ENCODE measurements around the gene SUPT3H. TPM values are rescaled to one million over a fixed set of nuclear protein-coding genes. Genes with fewer than 3 reads are reported as not detected.
A peak's percentile ranks its signal among the peaks of the same experiment; 100 is the strongest.

Gene SUPT3H
- total RNA-seq, 1 experiment from 2014 or later = 3.6 TPM

GRCh38 chr6:44943541-44943940, 434.2 kb downstream of the SUPT3H start:
- BruUV-seq (replicated peaks) = no TSS peak
- H3K9me2 ChIP-seq (replicated peaks; ENCODE audit: low read length) = no peaks in the 10 kb centered on the region
- no peaks in the 10 kb centered on the region for H3K27me3 ChIP-seq (ENCODE audit: low read length)
- no peaks in the 10 kb centered on the region for H3K4me1 ChIP-seq (ENCODE audit: insufficient read depth, low read length)
- no peak overlapping the region for H2AFZ ChIP-seq (ENCODE audit: low read length)
- POLR2A ChIA-PET (ENCODE audit: unreplicated experiment) = interaction anchor here (0.6 kb wide), 2 partner anchors 223 to 1314 kb away, joined by 4 read pairs; partner anchors contain the start of gene GTPBP2
- no peak overlapping the region for H3K9ac ChIP-seq (ENCODE audit: low read length)
- TF ChIP-seq EZH2 (IDR thresholded peaks at IDR 0.05; ENCODE audit: low read length, unreplicated experiment) (no peak), CTCF (conservative IDR thresholded peaks at IDR 0.05; ENCODE audit: low read depth, low read length) (no peak), EZH2phosphoT487 (IDR thresholded peaks at IDR 0.05; ENCODE audit: borderline replicate concordance, low read length) (no peak)
- H3F3A ChIP-seq (ENCODE audit: low read length, unreplicated experiment) = no peaks in the 10 kb centered on the region
- H3K36me3 ChIP-seq (ENCODE audit: low read depth, low read length) = peaks cover 6% of the 10 kb centered on the region
- CTCF ChIA-PET = no interaction called here
- H3K4me3 ChIP-seq (ENCODE audit: low read length) = no peak overlapping the region
- H3K4me2 ChIP-seq (ENCODE audit: low read length) = no peak overlapping the region
- H3K79me2 ChIP-seq (ENCODE audit: low read length) = no peaks in the 10 kb centered on the region
- H3K9me3 ChIP-seq (ENCODE audit: low read length) = no peaks in the 10 kb centered on the region
- DNase-seq (no peak), ATAC-seq (no peak)
- H4K20me1 ChIP-seq (ENCODE audit: low read length) = no peaks in the 10 kb centered on the region
- no peak overlapping the region for H3K27ac ChIP-seq (ENCODE audit: low read length)
- intact Hi-C loops (cut with micrococcal nuclease) = no loop called here

- ATAC-seq (no peak), DNase-seq (no peak)
- H3K79me2 ChIP-seq (ENCODE audit: low read length) = no peaks in the 10 kb centered on the region
- no peak overlapping the region for H3K4me3 ChIP-seq (ENCODE audit: low read length)
- no peaks in the 10 kb centered on the region for H3F3A ChIP-seq (ENCODE audit: low read length, unreplicated experiment)
- no peaks in the 10 kb centered on the region for H3K9me3 ChIP-seq (ENCODE audit: low read length)
- no peaks in the 10 kb centered on the region for H4K20me1 ChIP-seq (ENCODE audit: low read length)
- H3K9ac ChIP-seq (ENCODE audit: low read length) = no peak overlapping the region
- ChIA-PET POLR2A (ENCODE audit: unreplicated experiment) (no interaction called here), CTCF (no interaction called here)
- peaks cover 6% of the 10 kb centered on the region for H3K36me3 ChIP-seq (ENCODE audit: low read depth, low read length)
- H3K4me2 ChIP-seq (ENCODE audit: low read length) = no peak overlapping the region
- intact Hi-C loops (cut with micrococcal nuclease) = no loop called here
- no peaks in the 10 kb centered on the region for H3K9me2 ChIP-seq (replicated peaks; ENCODE audit: low read length)
- TF ChIP-seq EZH2phosphoT487 (IDR thresholded peaks at IDR 0.05; ENCODE audit: borderline replicate concordance, low read length) (no peak), EZH2 (IDR thresholded peaks at IDR 0.05; ENCODE audit: low read length, unreplicated experiment) (no peak), CTCF (conservative IDR thresholded peaks at IDR 0.05; ENCODE audit: low read depth, low read length) (no peak)
- H3K27me3 ChIP-seq (ENCODE audit: low read length) = no peaks in the 10 kb centered on the region
- no peak overlapping the region for H3K27ac ChIP-seq (ENCODE audit: low read length)
- H3K4me1 ChIP-seq (ENCODE audit: insufficient read depth, low read length) = no peaks in the 10 kb centered on the region
- no peak overlapping the region for H2AFZ ChIP-seq (ENCODE audit: low read length)
- BruUV-seq (replicated peaks) = no TSS peak
These were observed 434.9 kb downstream of the SUPT3H start for GRCh38 chr6:44942798-44943197.

- DNase-seq (peak; percentile 9), ATAC-seq (no peak)
- H4K20me1 ChIP-seq (ENCODE audit: low read length) = no peaks in the 10 kb centered on the region
- H3K4me1 ChIP-seq (ENCODE audit: insufficient read depth, low read length) = no peaks in the 10 kb centered on the region
- H3F3A ChIP-seq (ENCODE audit: low read length, unreplicated experiment) = no peaks in the 10 kb centered on the region
- no peak overlapping the region for H3K4me2 ChIP-seq (ENCODE audit: low read length)
- intact Hi-C loops (cut with micrococcal nuclease) = no loop called here
- POLR2A ChIA-PET (ENCODE audit: unreplicated experiment) = no interaction called here
- H3K79me2 ChIP-seq (ENCODE audit: low read length) = no peaks in the 10 kb centered on the region
- H2AFZ ChIP-seq (ENCODE audit: low read length) = no peak overlapping the region
- no peak overlapping the region for H3K9ac ChIP-seq (ENCODE audit: low read length)
- H3K4me3 ChIP-seq (ENCODE audit: low read length) = no peak overlapping the region
- peaks cover 6% of the 10 kb centered on the region for H3K36me3 ChIP-seq (ENCODE audit: low read depth, low read length)
- no peak overlapping the region for H3K27ac ChIP-seq (ENCODE audit: low read length)
- TF ChIP-seq EZH2 (IDR thresholded peaks at IDR 0.05; ENCODE audit: low read length, unreplicated experiment) (no peak), CTCF (conservative IDR thresholded peaks at IDR 0.05; ENCODE audit: low read depth, low read length) (no peak), EZH2phosphoT487 (IDR thresholded peaks at IDR 0.05; ENCODE audit: borderline replicate concordance, low read length) (no peak)
- no TSS peak for BruUV-seq (replicated peaks)
- CTCF ChIA-PET = no interaction called here
- no peaks in the 10 kb centered on the region for H3K9me2 ChIP-seq (replicated peaks; ENCODE audit: low read length)
- H3K27me3 ChIP-seq (ENCODE audit: low read length) = no peaks in the 10 kb centered on the region
- no peaks in the 10 kb centered on the region for H3K9me3 ChIP-seq (ENCODE audit: low read length)
These were observed 435.5 kb downstream of the SUPT3H start for GRCh38 chr6:44942201-44942600.

Measured in PC-3 (cell line).